ENCODE data around the gene VEGFA. TPM values are rescaled to one million over a fixed set of nuclear protein-coding genes. Genes with fewer than 3 reads are reported as not detected.

The VEGFA gene
- total and polyA plus RNA-seq, 2 of the 8 experiments (the other 6 are each of a cell fraction or from before 2014, with no cell fraction given), result 42.2 to 58.5 TPM

DNA sequence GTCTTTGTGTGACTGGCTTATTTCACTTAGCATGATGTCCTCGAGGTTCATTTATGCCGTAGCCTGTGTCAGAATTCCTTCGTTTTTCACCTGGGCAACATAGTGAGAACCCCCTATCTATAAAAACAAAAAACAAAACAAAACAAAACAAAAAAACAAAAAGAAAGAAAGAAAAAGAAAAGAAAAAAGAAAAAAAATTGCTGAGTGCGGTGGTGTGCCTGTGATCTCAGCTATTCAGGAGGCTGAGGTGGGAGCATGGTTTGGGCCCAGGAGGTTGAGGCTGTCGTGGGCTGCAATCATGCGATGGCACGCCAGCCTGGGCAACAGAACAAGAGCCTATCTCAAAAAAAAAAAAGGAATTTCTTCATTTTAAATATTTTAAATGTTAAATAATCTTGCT lies 38.4 kb downstream of the VEGFA start (continued):
- TF ChIP-seq, protein P1, sequence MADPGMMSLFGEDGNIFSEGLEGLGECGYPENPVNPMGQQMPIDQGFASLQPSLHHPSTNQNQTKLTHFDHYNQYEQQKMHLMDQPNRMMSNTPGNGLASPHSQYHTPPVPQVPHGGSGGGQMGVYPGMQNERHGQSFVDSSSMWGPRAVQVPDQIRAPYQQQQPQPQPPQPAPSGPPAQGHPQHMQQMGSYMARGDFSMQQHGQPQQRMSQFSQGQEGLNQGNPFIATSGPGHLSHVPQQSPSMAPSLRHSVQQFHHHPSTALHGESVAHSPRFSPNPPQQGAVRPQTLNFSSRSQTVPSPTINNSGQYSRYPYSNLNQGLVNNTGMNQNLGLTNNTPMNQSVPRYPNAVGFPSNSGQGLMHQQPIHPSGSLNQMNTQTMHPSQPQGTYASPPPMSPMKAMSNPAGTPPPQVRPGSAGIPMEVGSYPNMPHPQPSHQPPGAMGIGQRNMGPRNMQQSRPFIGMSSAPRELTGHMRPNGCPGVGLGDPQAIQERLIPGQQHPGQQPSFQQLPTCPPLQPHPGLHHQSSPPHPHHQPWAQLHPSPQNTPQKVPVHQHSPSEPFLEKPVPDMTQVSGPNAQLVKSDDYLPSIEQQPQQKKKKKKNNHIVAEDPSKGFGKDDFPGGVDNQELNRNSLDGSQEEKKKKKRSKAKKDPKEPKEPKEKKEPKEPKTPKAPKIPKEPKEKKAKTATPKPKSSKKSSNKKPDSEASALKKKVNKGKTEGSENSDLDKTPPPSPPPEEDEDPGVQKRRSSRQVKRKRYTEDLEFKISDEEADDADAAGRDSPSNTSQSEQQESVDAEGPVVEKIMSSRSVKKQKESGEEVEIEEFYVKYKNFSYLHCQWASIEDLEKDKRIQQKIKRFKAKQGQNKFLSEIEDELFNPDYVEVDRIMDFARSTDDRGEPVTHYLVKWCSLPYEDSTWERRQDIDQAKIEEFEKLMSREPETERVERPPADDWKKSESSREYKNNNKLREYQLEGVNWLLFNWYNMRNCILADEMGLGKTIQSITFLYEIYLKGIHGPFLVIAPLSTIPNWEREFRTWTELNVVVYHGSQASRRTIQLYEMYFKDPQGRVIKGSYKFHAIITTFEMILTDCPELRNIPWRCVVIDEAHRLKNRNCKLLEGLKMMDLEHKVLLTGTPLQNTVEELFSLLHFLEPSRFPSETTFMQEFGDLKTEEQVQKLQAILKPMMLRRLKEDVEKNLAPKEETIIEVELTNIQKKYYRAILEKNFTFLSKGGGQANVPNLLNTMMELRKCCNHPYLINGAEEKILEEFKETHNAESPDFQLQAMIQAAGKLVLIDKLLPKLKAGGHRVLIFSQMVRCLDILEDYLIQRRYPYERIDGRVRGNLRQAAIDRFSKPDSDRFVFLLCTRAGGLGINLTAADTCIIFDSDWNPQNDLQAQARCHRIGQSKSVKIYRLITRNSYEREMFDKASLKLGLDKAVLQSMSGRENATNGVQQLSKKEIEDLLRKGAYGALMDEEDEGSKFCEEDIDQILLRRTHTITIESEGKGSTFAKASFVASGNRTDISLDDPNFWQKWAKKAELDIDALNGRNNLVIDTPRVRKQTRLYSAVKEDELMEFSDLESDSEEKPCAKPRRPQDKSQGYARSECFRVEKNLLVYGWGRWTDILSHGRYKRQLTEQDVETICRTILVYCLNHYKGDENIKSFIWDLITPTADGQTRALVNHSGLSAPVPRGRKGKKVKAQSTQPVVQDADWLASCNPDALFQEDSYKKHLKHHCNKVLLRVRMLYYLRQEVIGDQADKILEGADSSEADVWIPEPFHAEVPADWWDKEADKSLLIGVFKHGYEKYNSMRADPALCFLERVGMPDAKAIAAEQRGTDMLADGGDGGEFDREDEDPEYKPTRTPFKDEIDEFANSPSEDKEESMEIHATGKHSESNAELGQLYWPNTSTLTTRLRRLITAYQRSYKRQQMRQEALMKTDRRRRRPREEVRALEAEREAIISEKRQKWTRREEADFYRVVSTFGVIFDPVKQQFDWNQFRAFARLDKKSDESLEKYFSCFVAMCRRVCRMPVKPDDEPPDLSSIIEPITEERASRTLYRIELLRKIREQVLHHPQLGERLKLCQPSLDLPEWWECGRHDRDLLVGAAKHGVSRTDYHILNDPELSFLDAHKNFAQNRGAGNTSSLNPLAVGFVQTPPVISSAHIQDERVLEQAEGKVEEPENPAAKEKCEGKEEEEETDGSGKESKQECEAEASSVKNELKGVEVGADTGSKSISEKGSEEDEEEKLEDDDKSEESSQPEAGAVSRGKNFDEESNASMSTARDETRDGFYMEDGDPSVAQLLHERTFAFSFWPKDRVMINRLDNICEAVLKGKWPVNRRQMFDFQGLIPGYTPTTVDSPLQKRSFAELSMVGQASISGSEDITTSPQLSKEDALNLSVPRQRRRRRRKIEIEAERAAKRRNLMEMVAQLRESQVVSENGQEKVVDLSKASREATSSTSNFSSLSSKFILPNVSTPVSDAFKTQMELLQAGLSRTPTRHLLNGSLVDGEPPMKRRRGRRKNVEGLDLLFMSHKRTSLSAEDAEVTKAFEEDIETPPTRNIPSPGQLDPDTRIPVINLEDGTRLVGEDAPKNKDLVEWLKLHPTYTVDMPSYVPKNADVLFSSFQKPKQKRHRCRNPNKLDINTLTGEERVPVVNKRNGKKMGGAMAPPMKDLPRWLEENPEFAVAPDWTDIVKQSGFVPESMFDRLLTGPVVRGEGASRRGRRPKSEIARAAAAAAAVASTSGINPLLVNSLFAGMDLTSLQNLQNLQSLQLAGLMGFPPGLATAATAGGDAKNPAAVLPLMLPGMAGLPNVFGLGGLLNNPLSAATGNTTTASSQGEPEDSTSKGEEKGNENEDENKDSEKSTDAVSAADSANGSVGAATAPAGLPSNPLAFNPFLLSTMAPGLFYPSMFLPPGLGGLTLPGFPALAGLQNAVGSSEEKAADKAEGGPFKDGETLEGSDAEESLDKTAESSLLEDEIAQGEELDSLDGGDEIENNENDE (IDR thresholded peaks at IDR 0.05; ENCODE audit: insufficient replicate concordance, low read length), result no peak
- no peak for TF ChIP-seq TBP (IDR thresholded peaks at IDR 0.05; ENCODE audit: low read depth, low read length)
